GM18526 (cell line): ENCODE measurements around the gene KIAA0232.

ENCODE experiments used
- POLR2A ChIP-seq: IDR thresholded peaks from 3 replicates; pipeline ENCODE4 v1.6.1; 2011; ENCODE audit not compliant: insufficient read length; ENCODE audit errors: extremely low read depth

The KIAA0232 gene

GRCh38 chr4:6815029-6815836, 32.7 kb downstream of the KIAA0232 start:
- no peak for TF ChIP-seq POLR2A

GRCh38 chr4:6819295-6819694, 36.8 kb downstream of the KIAA0232 start:
- TF ChIP-seq POLR2A: no peak

- no peak for TF ChIP-seq POLR2A
These were observed 38.2 kb downstream of the KIAA0232 start for GRCh38 chr4:6820695-6821094.

GRCh38 chr4:6824071-6824470, 41.5 kb downstream of the KIAA0232 start:
- no peak for TF ChIP-seq POLR2A

- TF ChIP-seq POLR2A: no peak
These were observed 42.4 kb downstream of the KIAA0232 start for GRCh38 chr4:6824772-6825402.

- TF ChIP-seq POLR2A: no peak
These were observed 42.9 kb downstream of the KIAA0232 start for GRCh38 chr4:6825403-6825802.

- TF ChIP-seq POLR2A: no peak
These were observed 44.4 kb downstream of the KIAA0232 start for GRCh38 chr4:6826781-6827508.

GRCh38 chr4:6829086-6829485, 46.6 kb downstream of the KIAA0232 start:
- no peak for TF ChIP-seq POLR2A

- TF ChIP-seq POLR2A: no peak
These were observed 52.3 kb downstream of the KIAA0232 start for GRCh38 chr4:6834867-6835266.

- TF ChIP-seq POLR2A: no peak
These were observed 57.1 kb downstream of the KIAA0232 start for GRCh38 chr4:6839579-6839978.

GRCh38 chr4:6840062-6840976, 57.8 kb downstream of the KIAA0232 start:
- TF ChIP-seq POLR2A: no peak

- TF ChIP-seq POLR2A: no peak
These were observed 62.5 kb downstream of the KIAA0232 start for GRCh38 chr4:6845027-6845426.

- no peak for TF ChIP-seq POLR2A
These were observed 63.0 kb downstream of the KIAA0232 start for GRCh38 chr4:6845574-6845973.

- no peak for TF ChIP-seq POLR2A
These were observed 64.7 kb downstream of the KIAA0232 start for GRCh38 chr4:6847178-6847577.
